ENCODE measurements around the gene F2R. TPM values are rescaled to one million over a fixed set of nuclear protein-coding genes. Genes with fewer than 3 reads are reported as not detected.

Gene F2R
- polyA plus RNA-seq, 1 donor (not counting 4 experiments of a cell fraction or from before 2014, with no cell fraction given): 56.8 TPM

GRCh38 chr5:76782444-76782843 is 66.5 kb downstream of the F2R start:
- Histone ChIP-seq H3K9me1 (ENCODE audit: control insufficient read depth, extremely low read depth, insufficient read depth, low read length) (no peaks in the 10 kb centered on the region), H3K79me2 (ENCODE audit: control insufficient read depth, insufficient read depth, low read length) (no peaks in the 10 kb centered on the region), H3K27ac (ENCODE audit: control insufficient read depth, insufficient read depth, low read length) (no peak overlapping the region), H3K4me1 (ENCODE audit: control insufficient read depth, extremely low read depth, insufficient read depth, low read length) (peaks cover 5% of the 10 kb centered on the region), H3K9ac (ENCODE audit: control insufficient read depth, extremely low read depth, insufficient read depth, low read length) (no peak overlapping the region), H4K20me1 (ENCODE audit: control insufficient read depth, extremely low read depth, insufficient read depth, low read length) (no peaks in the 10 kb centered on the region), H3K27me3 (ENCODE audit: control insufficient read depth, extremely low read depth, insufficient read depth, low read length) (no peaks in the 10 kb centered on the region), H3K4me3 (ENCODE audit: control insufficient read depth in 2 of 3, extremely low read depth in 1 of 3, insufficient read depth in 2 of 3, low read depth in 1 of 3, low read length in 3 of 3) (no peak overlapping the region), H3K36me3 (ENCODE audit: control insufficient read depth in 2 of 2, extremely low read depth in 1 of 2, insufficient read depth in 2 of 2, low read length in 2 of 2) (no peaks in the 10 kb centered on the region), H3K9me3 (ENCODE audit: control insufficient read depth, low read depth, low read length) (no peaks in the 10 kb centered on the region), H2AFZ (ENCODE audit: control insufficient read depth, low read length) (no peak overlapping the region), H3K4me2 (ENCODE audit: control insufficient read depth, extremely low read depth, insufficient read depth, low read depth, low read length) (no peak overlapping the region)
- dilution Hi-C loops (cut with MboI; ENCODE audit: extremely low pct_ligation_motif_present, low sequenced_read_pairs): no loop called here
- no peak for DNase-seq (ENCODE audit: low read depth, low spot score)
- no peak for FAIRE-seq
- TF ChIP-seq CTCF (optimal IDR thresholded peaks at IDR 0.05 in 1 of 3, IDR thresholded peaks at IDR 0.05 in 1 of 3, conservative IDR thresholded peaks at IDR 0.05 in 1 of 3; ENCODE audit: extremely low read depth in 1 of 3, insufficient read depth in 2 of 3, low read length in 3 of 3): no peak
- no peak for TF ChIP-seq EZH2 (IDR thresholded peaks at IDR 0.05; ENCODE audit: low read length)

Small RNA genes lying within 50 kb of the gene (small RNA-seq; reads per million reads assigned to genes)
- gene RF02154 (ENCODE audit: insufficient read length in 3 of 3, low read depth in 3 of 3, low replicate concordance in 1 of 3) (0 reads per million in 3 experiments), gene RF02155 (ENCODE audit: insufficient read length in 3 of 3, low read depth in 3 of 3, low replicate concordance in 1 of 3) (0 reads per million in 3 experiments)

Other genes starting within 250 kb of the F2R start
- gene F2RL2, start 92.7 kb upstream of the F2R start, polyA plus RNA-seq: 0.03 TPM in 1 of 3 replicates, not detected in the others
- 131 to 197 TPM (median 182 TPM) in 3 replicates for gene F2RL1, start 102.9 kb downstream of the F2R start, polyA plus RNA-seq
- not detected in 3 replicates for gene S100Z, start 133.9 kb downstream of the F2R start, polyA plus RNA-seq
- not detected in 3 replicates for gene CRHBP, start 236.9 kb downstream of the F2R start, polyA plus RNA-seq

All from keratinocyte (primary cell).